HUDEP-2 (cell line): ENCODE data around the gene CFAP119.
A peak's percentile ranks its signal among the peaks of the same experiment; 100 is the strongest.
"Not testable (repeated sequence)": the region's sequence is repeated elsewhere in the genome, so short reads cannot be mapped to it uniquely, and the experiment has no call there.

Experiments
- DNase-seq, 76 experiments: peaks; one replicate each; lab custom pipeline; 2025; ENCODE audit not compliant: unreplicated experiment in 76 of 76; lab: John Stamatoyannopoulos, UW

CFAP119 gene

GRCh38 chr16:30761928-30762902 lies at the start of gene CFAP119, which contains the start of gene RNF40:
Gene CFAP119, minus strand, starts transcription at chr16:30762062. Its CDS starts 314 bp downstream, at chr16:30761748.
Gene RNF40, plus strand, starts transcription at chr16:30762322. Its CDS starts 224 bp downstream, at chr16:30762546.
- DNase-seq, result peak in 75 of 76 experiments; percentile 68 to 98 (median 94)

DNA sequence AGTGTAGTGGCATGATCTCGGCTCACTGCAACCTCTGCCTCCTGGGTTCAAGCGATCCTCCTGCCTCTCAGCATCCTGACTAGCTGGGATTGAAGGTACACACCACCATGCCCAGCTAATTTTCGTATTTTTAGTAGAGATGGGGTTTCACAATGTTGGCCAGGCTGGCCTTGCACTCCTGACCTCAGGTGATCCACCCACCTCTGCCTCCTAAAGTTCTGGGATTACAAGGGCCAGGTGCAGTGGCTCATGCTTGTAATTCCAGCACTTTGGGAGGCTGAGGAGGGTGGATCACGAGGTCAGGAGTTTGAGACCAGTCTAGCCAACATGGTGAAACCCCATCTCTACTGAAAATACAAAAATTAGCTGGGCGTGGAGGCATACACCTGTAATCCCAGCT lies 47.8 kb upstream of the CFAP119 start:
- not testable (repeated sequence) for DNase-seq

DNA sequence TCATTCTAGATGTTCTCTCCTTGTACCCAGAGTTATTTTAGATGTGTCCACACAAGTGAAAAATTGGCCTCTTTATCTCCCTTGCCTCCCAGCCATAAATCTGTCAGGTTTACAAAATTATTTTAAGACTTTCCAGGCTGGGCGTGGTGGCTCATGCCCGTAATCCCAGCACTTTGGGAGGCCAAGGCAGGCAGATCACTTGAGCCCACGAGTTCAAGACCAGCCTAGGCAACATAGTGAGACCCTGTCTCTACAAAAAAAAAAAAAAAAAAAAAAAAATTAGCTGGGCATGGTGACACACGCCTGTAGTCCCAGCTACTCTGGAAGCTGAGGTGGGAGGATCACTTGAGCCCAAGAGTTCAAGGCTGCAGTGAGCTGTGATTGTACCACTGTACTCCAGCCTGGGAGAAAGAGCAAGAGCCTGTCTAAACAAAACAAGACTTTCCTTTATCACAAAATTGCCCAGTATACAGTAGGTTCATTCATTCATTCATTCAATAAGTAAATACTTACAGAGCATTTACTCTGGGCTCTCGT lies 47.1 kb upstream of the CFAP119 start:
- DNase-seq, result not testable (repeated sequence)

- DNase-seq, result no peak
Measured at GRCh38 chr16:30808146-30808545, 46.3 kb upstream of the CFAP119 start.

DNA sequence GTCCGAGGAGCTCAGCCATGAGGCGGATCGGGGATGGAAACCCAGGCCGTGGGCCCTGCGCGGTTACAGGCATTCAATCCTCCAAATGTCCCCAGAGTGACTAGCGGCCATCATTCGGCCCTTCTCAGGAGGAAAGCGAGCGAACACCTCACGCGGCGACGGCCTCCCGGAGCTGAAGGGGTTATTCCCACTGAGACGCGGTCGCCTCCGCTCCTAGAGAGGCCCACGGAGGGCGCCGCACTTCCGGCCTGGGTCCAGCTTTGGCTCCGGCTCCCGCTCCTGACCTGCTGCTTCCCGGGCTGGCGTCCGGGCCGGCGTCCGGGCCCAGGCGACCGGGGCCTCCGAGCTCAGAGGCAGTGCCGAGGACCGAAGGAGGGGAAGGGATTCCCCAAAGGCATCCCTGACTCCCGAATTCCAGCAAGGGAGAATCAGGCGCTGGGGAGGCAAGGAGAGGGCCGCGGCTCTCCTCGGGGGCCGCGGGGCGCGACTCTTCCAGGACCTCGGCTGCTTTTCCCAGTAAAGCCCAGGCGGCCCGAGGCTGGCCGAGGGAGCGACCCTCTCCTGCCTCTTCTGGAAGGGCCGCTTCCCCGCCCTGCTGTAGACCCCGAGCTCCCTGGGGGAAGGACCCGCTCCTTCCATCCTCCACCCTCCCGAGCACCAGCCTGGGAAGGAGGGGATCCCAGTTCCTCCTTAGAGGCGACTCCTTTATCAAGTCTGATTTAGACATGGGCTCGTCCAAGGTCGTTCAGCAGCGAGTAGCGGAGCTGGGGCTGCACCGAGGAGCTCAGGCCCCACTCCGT lies 43.7 kb upstream of the CFAP119 start:
- DNase-seq, result peak in 52 of 76 experiments; percentile 10 to 89 (median 42)

DNA sequence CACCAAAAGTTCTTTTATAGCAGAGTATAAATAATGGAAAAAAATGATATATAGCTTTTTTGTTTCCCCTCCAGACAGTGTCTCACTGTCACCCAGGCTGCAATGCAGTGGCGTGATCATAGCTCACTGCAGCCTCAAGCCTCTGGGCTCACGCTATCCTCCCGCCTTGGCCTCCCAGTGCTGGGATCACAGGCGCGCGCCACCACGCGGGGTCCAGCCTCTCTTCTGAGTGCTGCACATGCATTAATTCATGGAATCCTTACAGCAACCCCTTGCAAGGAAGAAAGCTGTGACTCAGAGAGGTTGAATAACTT lies 43.2 kb upstream of the CFAP119 start:
- peak in 1 of 76 experiments; percentile 30 for DNase-seq

DNA sequence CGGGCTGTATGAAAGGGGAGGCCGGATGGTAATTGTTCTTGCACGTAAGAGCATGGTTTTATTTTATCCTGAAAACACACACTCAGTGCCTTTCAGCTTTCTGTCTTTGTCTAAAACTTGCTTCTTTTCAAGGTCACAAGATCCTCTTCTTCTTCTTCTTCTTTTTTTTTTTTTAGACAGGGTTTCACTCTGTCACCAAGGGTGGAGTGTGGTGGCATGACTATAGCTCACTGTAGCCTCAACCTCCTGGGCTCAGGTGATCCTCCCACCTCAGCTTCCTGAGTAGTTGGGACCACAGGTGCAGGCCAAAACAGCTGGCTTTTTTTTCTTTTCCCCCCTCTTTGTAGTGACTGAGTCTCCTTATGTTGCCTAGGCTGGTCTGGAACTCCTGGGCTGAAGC lies 41.1 kb upstream of the CFAP119 start:
- DNase-seq, result no peak

DNA sequence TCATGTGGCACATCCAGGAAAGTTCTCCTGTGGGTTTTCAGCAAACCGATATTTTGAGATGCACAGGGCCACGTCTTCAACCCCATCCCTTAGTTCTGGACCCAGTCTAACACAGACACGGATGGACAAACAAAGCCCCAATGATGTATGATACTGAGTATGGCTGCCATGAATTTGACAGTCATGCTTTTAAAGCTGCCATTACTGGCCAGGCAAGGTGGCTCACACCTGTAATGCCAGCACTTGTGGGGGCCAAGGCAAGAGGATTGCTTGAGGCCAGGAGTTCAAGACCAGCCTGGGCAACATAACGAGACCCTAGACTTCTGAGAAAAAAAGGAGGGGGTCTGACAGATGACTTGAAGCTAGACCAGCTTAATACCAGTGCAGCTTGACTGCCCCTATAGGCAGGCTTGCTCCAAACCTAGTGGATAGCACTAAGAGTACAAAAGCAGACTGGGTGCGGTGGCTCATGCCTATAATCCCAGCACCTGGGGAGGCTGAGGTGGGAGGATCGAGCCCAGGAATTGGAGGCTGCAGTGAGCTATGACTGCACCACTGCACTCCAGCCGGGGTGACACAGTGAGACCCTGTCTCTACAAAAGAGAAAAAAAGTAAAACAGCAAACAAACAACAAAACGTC lies 35.9 kb upstream of the CFAP119 start:
- peak in 4 of 76 experiments; percentile 3 to 22 (median 6) for DNase-seq

DNA sequence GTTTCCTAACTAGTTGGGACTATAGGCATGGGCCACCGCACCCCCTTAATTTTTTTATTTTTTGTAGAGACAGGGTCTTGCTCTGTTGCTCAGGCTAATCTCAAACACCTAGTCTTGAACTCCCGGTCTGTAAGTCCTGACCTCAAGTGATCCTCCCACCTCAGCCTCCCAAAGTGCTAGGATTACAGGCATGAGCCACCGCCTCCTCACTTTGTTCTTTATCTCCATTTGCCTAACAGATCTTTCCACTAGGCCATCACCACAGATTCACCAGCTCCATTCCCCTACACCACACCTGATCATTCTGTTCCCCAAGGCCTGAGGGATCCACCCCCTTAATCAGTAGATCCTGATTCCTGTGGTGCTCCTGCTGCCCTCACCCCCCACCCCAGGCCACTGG lies 32.8 kb upstream of the CFAP119 start:
- DNase-seq, result no peak

- DNase-seq, result no peak
Measured at GRCh38 chr16:30793508-30794069, 31.7 kb upstream of the CFAP119 start.

- DNase-seq, result no peak
Measured at GRCh38 chr16:30787613-30788378, 25.9 kb upstream of the CFAP119 start.

GRCh38 chr16:30786936-30787612 lies 25.2 kb upstream of the CFAP119 start, which contains the start of gene ZNF629:
Gene ZNF629, minus strand, starts transcription at chr16:30787205. Its CDS starts 2,723 bp downstream, at chr16:30784482.
- peak in 34 of 76 experiments; percentile 6 to 50 (median 27) for DNase-seq

- DNase-seq, result peak in 6 of 76 experiments; percentile 5 to 27 (median 14)
Measured at GRCh38 chr16:30786115-30786935, 24.5 kb upstream of the CFAP119 start.

DNA sequence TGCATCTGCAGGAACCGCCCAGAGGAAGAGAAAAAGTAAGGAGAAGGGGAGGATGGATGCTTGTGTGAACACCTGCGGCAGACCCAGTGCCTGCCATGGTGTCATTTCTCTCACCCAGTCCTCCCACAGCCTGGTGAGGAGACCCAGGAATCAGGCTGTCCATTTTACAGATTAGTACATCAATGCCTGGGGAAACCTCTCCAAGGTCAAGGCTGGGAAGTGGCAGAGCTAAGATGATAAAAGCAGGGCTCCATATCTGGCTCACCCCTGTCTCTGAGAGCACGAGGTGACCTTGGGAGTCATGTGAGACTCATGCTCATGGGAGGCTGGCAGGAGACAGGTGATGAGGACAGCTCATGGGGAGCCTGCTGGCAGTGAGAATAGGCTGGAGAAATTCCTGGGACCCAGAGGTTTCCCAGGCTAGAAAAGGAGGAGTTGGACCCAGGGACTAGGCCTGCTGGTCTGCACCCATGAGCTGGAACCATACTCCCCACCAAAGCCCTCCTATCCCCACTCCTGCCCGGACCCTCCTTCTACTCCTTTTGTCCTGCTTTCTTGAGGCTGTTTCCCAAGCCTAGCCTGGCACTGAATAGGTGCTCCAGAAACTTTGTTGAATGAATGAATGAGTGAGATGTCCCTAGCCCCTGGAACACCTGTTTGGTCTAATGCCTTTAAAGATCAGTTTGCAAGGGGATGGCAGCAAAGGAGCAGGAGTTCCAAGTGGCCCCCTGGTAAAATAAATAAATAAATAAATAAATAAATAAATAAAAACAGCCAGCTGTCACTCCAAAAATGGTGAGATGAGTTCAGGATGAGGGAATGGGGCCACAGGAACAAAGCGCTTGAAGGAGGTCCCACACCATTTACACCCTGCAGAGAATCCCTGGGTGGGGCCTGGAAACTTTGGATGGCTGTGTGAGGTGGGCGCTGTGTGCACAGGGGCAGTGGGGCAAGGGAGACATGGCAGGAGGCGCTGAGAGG lies 23.6 kb upstream of the CFAP119 start:
- DNase-seq, result no peak

GRCh38 chr16:30784215-30784614 lies 22.4 kb upstream of the CFAP119 start:
- DNase-seq, result no peak

- DNase-seq, result no peak
Measured at GRCh38 chr16:30783280-30784109, 21.6 kb upstream of the CFAP119 start.
